Right forelimb (tissue), 1 donor: Measurements from ENCODE around the gene COG1.
A peak's percentile ranks its signal among the peaks of the same experiment; 100 is the strongest.

Experiments
- DNase-seq: peaks from one replicate; pipeline ENCODE4 v3.0.0-alpha.2; 2018

The COG1 gene

DNA sequence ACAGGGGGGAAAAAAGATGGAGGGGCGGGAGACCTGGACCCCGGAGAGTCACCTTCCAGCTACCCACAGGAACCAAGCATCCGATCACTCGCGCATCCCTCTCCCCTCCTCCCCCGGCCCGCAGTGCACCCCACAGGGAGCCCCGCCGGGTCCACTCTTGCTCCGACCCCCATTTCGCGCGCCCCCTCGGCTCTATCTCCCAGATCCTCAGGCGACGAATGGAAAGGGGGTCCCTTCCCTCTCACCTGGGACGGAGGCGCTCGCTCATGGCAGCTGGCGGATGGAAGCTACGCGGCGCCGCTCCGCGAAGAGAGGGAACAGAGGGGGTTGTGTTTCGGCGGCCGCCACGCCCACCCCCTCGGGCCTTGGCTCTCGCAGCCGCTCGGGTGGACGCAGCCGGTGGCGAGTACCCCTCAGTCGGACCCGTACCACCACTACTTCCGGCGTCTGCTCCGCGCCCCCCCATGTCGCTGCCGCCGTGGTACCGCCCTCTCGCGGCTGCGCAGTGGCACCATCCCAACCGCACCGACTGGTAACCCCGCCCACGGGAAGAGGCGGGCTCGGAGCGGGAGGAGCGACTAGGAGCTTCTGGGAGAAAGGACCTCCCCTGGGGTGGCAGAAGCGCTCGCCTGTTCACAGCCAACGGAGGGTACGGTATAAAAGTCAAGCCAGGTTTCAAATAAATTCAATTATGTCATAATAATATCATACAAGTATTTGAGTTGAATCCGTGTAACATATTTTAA lies 39.2 kb downstream of the COG1 start:
- peak; percentile 98 for DNase-seq

DNA sequence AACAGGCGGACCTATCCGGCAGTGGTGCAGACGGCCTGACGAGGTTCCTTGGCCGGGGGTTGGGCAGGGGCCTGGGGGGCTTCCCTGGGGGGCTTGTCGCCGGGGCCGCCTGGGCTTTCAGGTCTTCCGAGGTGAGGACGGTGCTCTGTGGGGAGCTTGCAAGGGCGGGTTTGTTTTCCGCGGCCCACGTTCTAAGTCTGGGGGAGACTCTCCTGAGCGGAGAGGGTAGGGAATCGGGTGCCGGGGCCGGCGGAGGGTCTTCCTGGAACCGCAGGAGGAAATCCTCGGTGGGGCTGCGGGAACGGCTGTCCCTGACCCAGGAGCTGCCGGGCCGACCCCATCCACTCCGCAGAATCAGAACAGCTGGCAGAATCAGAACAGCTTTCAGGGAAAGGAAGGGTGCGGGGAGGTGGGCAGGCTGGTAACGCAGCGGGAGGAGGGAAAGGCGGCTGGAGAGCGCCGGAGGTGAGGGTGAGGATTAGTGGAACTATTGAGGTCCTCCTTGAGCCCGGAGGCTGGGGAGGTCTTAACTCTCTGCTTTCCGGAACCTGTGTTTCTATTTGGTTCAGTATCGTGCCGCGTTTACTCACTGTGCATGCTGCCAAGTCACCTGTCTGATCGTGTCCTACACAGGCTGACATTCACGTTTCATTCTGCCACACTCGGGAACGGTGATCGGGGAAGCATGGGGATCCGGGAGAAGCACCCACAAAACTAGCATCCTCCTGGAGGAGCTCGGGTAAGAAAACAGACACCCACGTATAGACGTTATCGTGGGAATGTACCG lies 39.9 kb downstream of the COG1 start:
- DNase-seq, result peak; percentile 49

GRCh38 chr17:73234736-73235135 lies 41.9 kb downstream of the COG1 start:
- DNase-seq, result no peak

DNA sequence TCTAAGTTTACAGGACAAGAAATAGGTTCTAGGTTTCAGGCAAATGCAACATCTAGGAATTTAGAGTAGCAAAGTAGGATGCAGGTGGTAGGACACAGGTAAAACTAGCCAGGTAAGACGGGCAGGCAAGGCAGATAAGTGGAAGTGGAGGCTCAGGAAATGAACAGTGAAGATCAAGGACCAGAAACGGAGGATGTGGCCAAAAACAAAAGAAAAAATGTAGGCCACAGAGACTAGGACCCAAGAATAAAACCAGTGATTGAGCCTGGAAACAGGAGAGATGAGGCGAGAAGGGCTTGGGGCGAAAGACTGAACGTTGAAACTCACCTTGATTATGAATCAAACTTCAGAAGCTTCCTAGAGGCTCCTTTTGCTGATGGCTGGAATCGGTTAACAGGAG lies 44.9 kb downstream of the COG1 start:
- no peak for DNase-seq

- no peak for DNase-seq
Measured at GRCh38 chr17:73240561-73240960, 47.7 kb downstream of the COG1 start.

DNA sequence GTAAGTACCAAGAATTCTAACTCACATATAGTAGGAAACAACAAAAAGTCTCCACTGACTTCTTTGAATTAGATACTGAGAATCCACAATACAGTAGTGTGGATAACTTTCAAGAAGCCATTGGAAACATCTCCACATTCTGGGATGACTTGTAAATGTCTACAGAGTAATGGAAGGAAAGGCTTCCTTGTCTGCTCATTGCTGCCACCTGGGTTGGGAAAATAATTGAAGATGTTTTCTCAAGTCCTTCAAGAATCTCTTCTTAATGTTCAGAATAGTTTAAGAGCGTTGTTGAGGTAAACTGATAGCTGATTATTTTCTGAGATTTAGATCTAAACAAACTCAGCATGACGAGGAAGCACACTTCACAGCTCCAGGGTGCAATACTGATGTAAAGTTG lies 54.9 kb downstream of the COG1 start:
- no peak for DNase-seq

DNA sequence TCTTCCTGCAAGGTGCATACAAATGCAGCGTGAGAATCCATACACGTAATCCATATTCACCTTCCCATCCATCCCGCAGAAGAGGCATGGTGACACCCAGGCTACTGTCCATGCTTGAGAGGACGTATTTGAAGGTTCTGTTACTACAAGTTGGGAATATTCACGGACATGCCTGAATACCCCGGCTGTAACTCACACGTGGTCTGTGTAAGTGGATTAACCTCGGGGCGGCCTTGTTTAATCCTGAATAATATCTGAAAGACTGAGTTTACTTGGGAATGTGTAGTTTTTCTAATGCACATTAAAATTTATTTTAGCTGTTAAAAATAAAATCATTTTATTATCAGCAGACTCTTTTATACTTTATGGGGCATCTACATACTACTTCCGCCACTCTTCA lies 55.7 kb downstream of the COG1 start:
- DNase-seq, result no peak

- DNase-seq, result no peak
Measured at GRCh38 chr17:73249700-73250099, 56.8 kb downstream of the COG1 start.

GRCh38 chr17:73250851-73251640 lies 58.2 kb downstream of the COG1 start:
- no peak for DNase-seq

DNA sequence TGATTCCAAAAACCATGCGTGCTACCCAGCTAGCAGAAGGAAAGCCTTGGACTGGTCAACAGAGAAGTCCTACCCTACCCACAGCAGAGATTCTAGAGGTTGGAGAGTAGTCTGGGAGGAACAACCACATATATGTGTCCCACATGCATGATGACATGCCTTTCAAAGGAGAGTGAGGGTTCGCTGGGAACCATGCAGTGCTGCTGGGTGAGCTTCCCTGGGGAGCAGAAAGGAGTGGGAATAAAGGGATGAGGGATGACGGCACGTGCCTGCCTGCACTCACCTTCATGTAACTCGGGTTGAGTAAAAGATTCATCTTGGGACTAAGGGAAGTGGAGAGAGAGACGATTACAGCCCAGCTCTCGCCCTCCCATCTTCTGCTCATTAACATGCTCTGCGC lies 59.0 kb downstream of the COG1 start:
- no peak for DNase-seq

DNA sequence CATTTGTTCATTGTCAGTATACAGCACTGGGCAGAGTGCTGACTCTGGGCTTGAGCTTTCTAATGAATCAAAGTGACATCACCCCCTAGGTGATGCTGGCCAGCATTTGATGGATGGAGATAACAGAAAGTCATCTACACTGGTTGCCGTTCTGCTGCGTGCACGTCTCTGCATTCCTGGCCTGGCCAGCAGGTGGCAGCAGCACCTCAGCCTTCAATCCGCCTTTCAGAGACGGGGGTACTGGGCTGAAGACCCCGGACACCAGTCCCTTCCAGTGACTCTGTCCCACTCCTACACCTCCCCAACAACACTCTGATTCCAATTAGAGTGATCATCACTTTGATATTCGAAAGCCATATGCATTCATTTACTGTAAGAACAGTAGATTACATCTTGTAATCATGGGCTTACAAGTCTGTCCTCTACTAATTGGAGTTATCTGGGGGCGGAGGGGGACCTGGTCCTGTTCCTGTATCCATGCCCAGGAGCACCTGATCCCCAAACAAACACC lies 62.9 kb downstream of the COG1 start:
- DNase-seq, result peak; percentile 80

DNA sequence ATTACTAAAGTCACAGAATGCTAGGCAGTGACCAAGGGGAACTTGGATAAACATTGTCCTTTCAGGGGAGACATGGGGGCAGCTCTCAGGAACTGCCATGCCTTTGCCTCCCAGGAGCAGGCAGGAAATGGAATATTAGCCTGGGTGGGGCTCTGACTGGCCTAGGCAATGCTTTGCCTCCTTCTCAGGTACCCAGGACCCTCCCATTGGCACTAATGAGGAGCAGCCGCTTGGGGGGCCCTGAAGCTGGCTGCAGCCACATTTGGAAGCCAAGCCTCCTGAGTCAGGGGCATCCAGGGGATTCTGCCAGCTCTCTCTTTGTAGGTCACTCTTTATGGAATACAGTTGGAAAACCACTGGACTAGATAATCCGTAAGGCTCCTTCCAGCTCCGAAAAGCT lies 63.4 kb downstream of the COG1 start:
- no peak for DNase-seq

DNA sequence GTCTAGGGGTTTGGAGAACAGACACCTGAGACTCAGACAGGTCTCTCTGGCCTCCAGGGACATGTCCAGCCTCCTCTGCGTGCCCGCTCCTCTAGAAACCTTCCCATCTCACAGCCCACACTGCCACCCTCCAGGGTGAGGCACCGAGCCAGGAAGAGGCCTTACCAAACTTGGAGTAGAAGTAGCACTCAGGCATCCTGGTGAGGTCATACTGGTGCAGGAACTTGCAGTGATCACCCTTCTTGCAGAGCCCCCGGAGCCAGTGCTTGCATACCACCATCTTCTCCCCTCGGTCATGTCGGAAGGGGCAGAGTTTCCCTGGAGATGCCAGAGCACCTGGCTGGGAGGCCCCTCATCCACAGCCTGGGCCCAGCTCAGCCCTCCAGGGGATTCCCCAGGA lies 64.7 kb downstream of the COG1 start:
- DNase-seq, result no peak
